ENCODE measurements around the gene DEUP1.

The DEUP1 gene

GRCh38 chr11:93350835-93351234 is 20.3 kb downstream of the DEUP1 start:
- H3K27ac ChIP-seq (ENCODE audit: low read depth, low read length): no peak overlapping the region
- no peak overlapping the region for H3K4me3 ChIP-seq (ENCODE audit: low read depth, low read length)
- peaks cover 17% of the 10 kb centered on the region for H3K4me1 ChIP-seq (ENCODE audit: control insufficient read depth, insufficient read depth, low read length)
- H3K36me3 ChIP-seq (ENCODE audit: control insufficient read depth, insufficient read depth, low read length): no peaks in the 10 kb centered on the region
- H3K9me3 ChIP-seq (ENCODE audit: control insufficient read depth, insufficient read depth, low read depth, low read length): peaks cover 17% of the 10 kb centered on the region
- H3K27me3 ChIP-seq (ENCODE audit: control insufficient read depth, insufficient read depth, low read length): no peaks in the 10 kb centered on the region
- no peak overlapping the region for H3K9ac ChIP-seq (ENCODE audit: low read length)

GRCh38 chr11:93359396-93359795 is 28.9 kb downstream of the DEUP1 start:
- Histone ChIP-seq H3K4me3 (ENCODE audit: low read depth, low read length) (no peak overlapping the region), H3K27me3 (ENCODE audit: control insufficient read depth, insufficient read depth, low read length) (no peaks in the 10 kb centered on the region), H3K4me1 (ENCODE audit: control insufficient read depth, insufficient read depth, low read length) (no peaks in the 10 kb centered on the region), H3K36me3 (ENCODE audit: control insufficient read depth, insufficient read depth, low read length) (no peaks in the 10 kb centered on the region), H3K27ac (ENCODE audit: low read depth, low read length) (no peak overlapping the region), H3K9ac (ENCODE audit: low read length) (no peak overlapping the region), H3K9me3 (ENCODE audit: control insufficient read depth, insufficient read depth, low read depth, low read length) (peaks cover 12% of the 10 kb centered on the region; the same call in 1 of the 2 replicates)

DNA sequence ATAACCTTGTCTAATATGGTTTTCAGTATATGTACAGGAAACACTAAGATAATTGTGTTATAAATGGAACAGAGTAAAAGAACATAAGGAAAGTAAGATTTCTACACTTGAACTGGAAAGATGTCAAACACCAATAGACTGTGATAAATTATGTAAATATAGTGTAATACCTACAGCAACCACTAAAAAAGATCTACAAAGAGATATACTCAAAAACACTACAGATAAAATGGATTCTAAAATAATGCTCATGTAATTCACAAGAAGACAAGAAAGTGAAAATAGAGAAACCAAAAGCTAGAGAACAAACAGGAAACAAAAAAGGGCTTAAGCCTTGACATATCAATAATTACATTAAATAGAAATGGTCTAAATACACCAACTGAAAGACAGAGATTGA is 30.9 kb downstream of the DEUP1 start:
- H3K27ac ChIP-seq (ENCODE audit: low read depth, low read length): no peak overlapping the region
- H3K9ac ChIP-seq (ENCODE audit: low read length): no peak overlapping the region
- H3K27me3 ChIP-seq (ENCODE audit: control insufficient read depth, insufficient read depth, low read length): no peaks in the 10 kb centered on the region
- H3K9me3 ChIP-seq (ENCODE audit: control insufficient read depth, insufficient read depth, low read depth, low read length): peaks cover 12% of the 10 kb centered on the region; the same call in 1 of the 2 replicates
- no peaks in the 10 kb centered on the region for H3K36me3 ChIP-seq (ENCODE audit: control insufficient read depth, insufficient read depth, low read length)
- no peak overlapping the region for H3K4me3 ChIP-seq (ENCODE audit: low read depth, low read length)
- H3K4me1 ChIP-seq (ENCODE audit: control insufficient read depth, insufficient read depth, low read length): no peaks in the 10 kb centered on the region

DNA sequence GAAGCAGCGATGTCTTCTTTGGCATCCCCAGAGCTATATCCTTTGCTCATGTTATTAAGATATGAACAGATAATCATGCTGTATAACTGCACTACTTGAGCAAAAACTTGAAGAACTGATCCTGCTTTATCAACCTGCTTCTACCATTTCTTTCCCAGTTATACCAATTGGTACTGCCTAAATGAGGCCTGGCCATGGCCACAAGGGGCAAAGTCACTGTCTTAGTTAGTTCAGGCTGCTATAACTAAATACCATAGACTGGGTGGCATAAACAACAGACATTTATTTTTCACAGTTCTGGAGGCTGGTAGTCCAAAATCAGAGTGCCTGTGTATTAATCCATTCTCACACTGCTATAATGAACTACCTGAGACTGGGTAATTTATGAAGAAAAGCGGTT is 37.5 kb downstream of the DEUP1 start:
- H3K27me3 ChIP-seq (ENCODE audit: control insufficient read depth, insufficient read depth, low read length): no peaks in the 10 kb centered on the region
- H3K4me1 ChIP-seq (ENCODE audit: control insufficient read depth, insufficient read depth, low read length): peaks cover 6% of the 10 kb centered on the region; the same call in 1 of the 2 replicates
- H3K4me3 ChIP-seq (ENCODE audit: low read depth, low read length): no peak overlapping the region
- H3K36me3 ChIP-seq (ENCODE audit: control insufficient read depth, insufficient read depth, low read length): no peaks in the 10 kb centered on the region
- H3K9me3 ChIP-seq (ENCODE audit: control insufficient read depth, insufficient read depth, low read depth, low read length): no peaks in the 10 kb centered on the region
- H3K9ac ChIP-seq (ENCODE audit: low read length): no peak overlapping the region
- H3K27ac ChIP-seq (ENCODE audit: low read depth, low read length): no peak overlapping the region

DNA sequence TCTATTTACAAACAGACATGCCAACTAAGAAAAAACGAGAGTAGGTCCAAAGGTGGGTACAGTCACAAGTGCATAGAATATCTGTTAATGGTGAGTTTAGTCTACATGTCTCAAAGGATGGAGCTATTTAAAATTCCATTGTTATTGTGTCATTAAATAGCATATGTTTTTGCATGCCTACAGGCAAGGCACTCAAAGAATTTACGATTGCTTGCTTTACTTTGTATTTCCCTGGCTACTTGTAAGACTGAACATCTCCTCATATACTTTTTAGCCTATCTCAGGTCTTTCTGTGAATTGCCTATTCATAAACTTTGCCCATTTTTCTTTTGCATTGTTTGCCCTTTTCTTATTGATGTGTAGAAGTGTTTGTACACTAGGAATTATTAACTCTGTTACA is 39.7 kb downstream of the DEUP1 start:
- Histone ChIP-seq H3K4me3 (ENCODE audit: low read depth, low read length) (no peak overlapping the region), H3K27ac (ENCODE audit: low read depth, low read length) (no peak overlapping the region), H3K36me3 (ENCODE audit: control insufficient read depth, insufficient read depth, low read length) (no peaks in the 10 kb centered on the region), H3K9ac (ENCODE audit: low read length) (no peak overlapping the region), H3K9me3 (ENCODE audit: control insufficient read depth, insufficient read depth, low read depth, low read length) (no peaks in the 10 kb centered on the region), H3K4me1 (ENCODE audit: control insufficient read depth, insufficient read depth, low read length) (peaks cover 6% of the 10 kb centered on the region; the same call in 1 of the 2 replicates), H3K27me3 (ENCODE audit: control insufficient read depth, insufficient read depth, low read length) (no peaks in the 10 kb centered on the region)

- Histone ChIP-seq H3K36me3 (ENCODE audit: control insufficient read depth, insufficient read depth, low read length) (no peaks in the 10 kb centered on the region), H3K9ac (ENCODE audit: low read length) (no peak overlapping the region), H3K9me3 (ENCODE audit: control insufficient read depth, insufficient read depth, low read depth, low read length) (no peaks in the 10 kb centered on the region), H3K4me3 (ENCODE audit: low read depth, low read length) (no peak overlapping the region), H3K27me3 (ENCODE audit: control insufficient read depth, insufficient read depth, low read length) (no peaks in the 10 kb centered on the region), H3K4me1 (ENCODE audit: control insufficient read depth, insufficient read depth, low read length) (peaks cover 6% of the 10 kb centered on the region; the same call in 1 of the 2 replicates), H3K27ac (ENCODE audit: low read depth, low read length) (no peak overlapping the region)
Measured at GRCh38 chr11:93389737-93390136, 59.2 kb downstream of the DEUP1 start.

GRCh38 chr11:93392867-93393266 is 62.3 kb downstream of the DEUP1 start:
- Histone ChIP-seq H3K27ac (ENCODE audit: low read depth, low read length) (no peak overlapping the region), H3K36me3 (ENCODE audit: control insufficient read depth, insufficient read depth, low read length) (no peaks in the 10 kb centered on the region), H3K4me1 (ENCODE audit: control insufficient read depth, insufficient read depth, low read length) (peaks cover 9% of the 10 kb centered on the region; the same call in 1 of the 2 replicates), H3K4me3 (ENCODE audit: low read depth, low read length) (no peak overlapping the region), H3K27me3 (ENCODE audit: control insufficient read depth, insufficient read depth, low read length) (no peaks in the 10 kb centered on the region), H3K9ac (ENCODE audit: low read length) (no peak overlapping the region), H3K9me3 (ENCODE audit: control insufficient read depth, insufficient read depth, low read depth, low read length) (no peaks in the 10 kb centered on the region)

- Histone ChIP-seq H3K9ac (ENCODE audit: low read length) (no peak overlapping the region), H3K36me3 (ENCODE audit: control insufficient read depth, insufficient read depth, low read length) (no peaks in the 10 kb centered on the region), H3K4me1 (ENCODE audit: control insufficient read depth, insufficient read depth, low read length) (peaks cover 9% of the 10 kb centered on the region; the same call in 1 of the 2 replicates), H3K27ac (ENCODE audit: low read depth, low read length) (no peak overlapping the region), H3K27me3 (ENCODE audit: control insufficient read depth, insufficient read depth, low read length) (no peaks in the 10 kb centered on the region), H3K4me3 (ENCODE audit: low read depth, low read length) (no peak overlapping the region), H3K9me3 (ENCODE audit: control insufficient read depth, insufficient read depth, low read depth, low read length) (no peaks in the 10 kb centered on the region)
Measured at GRCh38 chr11:93393386-93393785, 62.8 kb downstream of the DEUP1 start.

GRCh38 chr11:93394488-93394887 is 63.9 kb downstream of the DEUP1 start:
- H3K27me3 ChIP-seq (ENCODE audit: control insufficient read depth, insufficient read depth, low read length): no peaks in the 10 kb centered on the region

GRCh38 chr11:93396316-93396715 is 65.8 kb downstream of the DEUP1 start:
- no peaks in the 10 kb centered on the region for H3K36me3 ChIP-seq (ENCODE audit: control insufficient read depth, insufficient read depth, low read length)
- peaks cover 9% of the 10 kb centered on the region; the same call in 1 of the 2 replicates for H3K4me1 ChIP-seq (ENCODE audit: control insufficient read depth, insufficient read depth, low read length)
- no peaks in the 10 kb centered on the region for H3K9me3 ChIP-seq (ENCODE audit: control insufficient read depth, insufficient read depth, low read depth, low read length)
- H3K27ac ChIP-seq (ENCODE audit: low read depth, low read length): no peak overlapping the region
- no peak overlapping the region for H3K4me3 ChIP-seq (ENCODE audit: low read depth, low read length)
- no peaks in the 10 kb centered on the region for H3K27me3 ChIP-seq (ENCODE audit: control insufficient read depth, insufficient read depth, low read length)
- H3K9ac ChIP-seq (ENCODE audit: low read length): no peak overlapping the region

More at GRCh38 chr11:93394488-93394887, 63.9 kb downstream of the DEUP1 start:
- Histone ChIP-seq H3K9ac (ENCODE audit: low read length) (no peak overlapping the region), H3K4me1 (ENCODE audit: control insufficient read depth, insufficient read depth, low read length) (peaks cover 9% of the 10 kb centered on the region; the same call in 1 of the 2 replicates), H3K9me3 (ENCODE audit: control insufficient read depth, insufficient read depth, low read depth, low read length) (no peaks in the 10 kb centered on the region), H3K4me3 (ENCODE audit: low read depth, low read length) (no peak overlapping the region), H3K36me3 (ENCODE audit: control insufficient read depth, insufficient read depth, low read length) (no peaks in the 10 kb centered on the region), H3K27ac (ENCODE audit: low read depth, low read length) (no peak overlapping the region)

- no peak overlapping the region for H3K27ac ChIP-seq (ENCODE audit: low read depth, low read length)
- no peaks in the 10 kb centered on the region for H3K9me3 ChIP-seq (ENCODE audit: control insufficient read depth, insufficient read depth, low read depth, low read length)
- H3K36me3 ChIP-seq (ENCODE audit: control insufficient read depth, insufficient read depth, low read length): no peaks in the 10 kb centered on the region
- H3K4me1 ChIP-seq (ENCODE audit: control insufficient read depth, insufficient read depth, low read length): no peaks in the 10 kb centered on the region
- H3K27me3 ChIP-seq (ENCODE audit: control insufficient read depth, insufficient read depth, low read length): no peaks in the 10 kb centered on the region
- H3K4me3 ChIP-seq (ENCODE audit: low read depth, low read length): no peak overlapping the region
- H3K9ac ChIP-seq (ENCODE audit: low read length): no peak overlapping the region
Measured at GRCh38 chr11:93403930-93404329, 73.4 kb downstream of the DEUP1 start.

All from HUES6 (cell line).